Measurements from ENCODE around the gene NOP14.
"Not testable (repeated sequence)": the region's sequence is repeated elsewhere in the genome, so short reads cannot be mapped to it uniquely, and the experiment has no call there.

Gene NOP14

GRCh38 chr4:2942532-2943363 is 20.5 kb downstream of the NOP14 start:
- DNase-seq (ENCODE audit: low read depth in 1 of 2, low spot score in 1 of 2), result no peak

GRCh38 chr4:2942037-2942531 is 21.1 kb downstream of the NOP14 start:
- DNase-seq (ENCODE audit: low read depth in 1 of 2, low spot score in 1 of 2), result no peak

- no peak for DNase-seq (ENCODE audit: low read depth in 1 of 2, low spot score in 1 of 2)
Measured at GRCh38 chr4:2941138-2942036, 21.8 kb downstream of the NOP14 start.

DNA sequence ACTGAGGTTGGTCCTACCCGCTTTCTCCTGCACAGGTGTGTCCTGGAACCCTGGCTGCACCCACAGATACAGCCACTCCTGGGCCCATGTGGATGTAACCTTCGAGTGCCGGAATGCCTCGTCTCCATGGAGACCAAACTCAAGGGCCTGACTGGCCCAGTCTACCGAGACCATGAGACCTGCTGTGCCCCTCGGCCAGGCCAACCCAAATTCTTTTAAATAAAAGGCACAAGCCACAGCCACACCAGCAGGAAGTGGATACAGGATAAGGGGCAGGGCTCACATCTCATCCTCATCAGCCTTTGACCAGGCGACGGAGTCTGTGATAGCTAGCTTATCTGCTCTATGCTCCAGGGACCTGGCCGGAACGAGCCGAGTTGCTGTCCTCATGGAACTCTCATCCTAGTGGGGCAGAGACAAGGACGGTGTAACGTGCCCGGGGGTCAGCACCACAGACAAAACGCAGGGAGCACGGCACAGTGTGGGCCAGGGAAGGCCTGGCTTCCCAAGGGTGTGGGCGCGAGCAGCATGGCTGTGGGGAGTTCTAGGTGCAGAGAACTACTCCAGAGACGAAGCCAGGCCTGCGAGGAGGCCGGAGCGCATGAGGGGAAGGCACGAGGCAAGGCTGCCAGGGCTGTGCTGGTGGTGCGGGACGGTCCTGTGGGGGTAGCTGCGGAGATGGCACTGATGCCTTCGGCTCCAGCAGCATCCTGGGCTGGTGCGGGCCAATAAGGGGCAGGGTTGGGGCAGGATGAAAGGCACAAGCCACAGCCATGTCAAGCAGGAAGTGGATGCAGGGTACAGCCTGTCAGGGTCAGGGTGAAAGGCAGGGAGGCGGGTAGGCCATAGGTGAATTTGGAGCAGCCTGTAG is 22.7 kb downstream of the NOP14 start:
- DNase-seq (ENCODE audit: low read depth in 1 of 2, low spot score in 1 of 2), result no peak

- no peak for DNase-seq (ENCODE audit: low read depth in 1 of 2, low spot score in 1 of 2)
Measured at GRCh38 chr4:2939383-2940243, 23.6 kb downstream of the NOP14 start.

- no peak for DNase-seq (ENCODE audit: low read depth in 1 of 2, low spot score in 1 of 2)
Measured at GRCh38 chr4:2938906-2939305, 24.3 kb downstream of the NOP14 start.

- DNase-seq (ENCODE audit: low read depth in 1 of 2, low spot score in 1 of 2), result not testable (repeated sequence)
Measured at GRCh38 chr4:2938411-2938810, 24.8 kb downstream of the NOP14 start.

DNA sequence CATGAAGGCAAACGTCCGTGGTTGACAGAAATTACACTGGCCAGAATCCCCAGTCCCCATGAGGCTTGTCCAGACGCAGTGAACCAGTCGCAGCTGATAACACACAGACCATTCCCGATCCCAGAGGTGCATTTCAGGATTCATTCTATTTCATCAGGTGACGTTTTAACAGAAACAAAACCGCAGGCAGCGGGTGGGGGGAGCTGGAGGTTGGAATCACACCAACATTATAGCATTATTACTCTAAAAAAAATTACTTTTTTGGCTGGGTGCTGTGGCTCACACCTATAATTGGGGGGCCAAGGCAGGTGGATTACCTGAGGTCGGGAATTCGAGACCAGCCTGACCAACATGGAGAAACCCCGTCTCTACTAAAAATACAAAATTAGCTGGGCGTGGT is 25.2 kb downstream of the NOP14 start:
- DNase-seq (ENCODE audit: low read depth in 1 of 2, low spot score in 1 of 2), result no peak

- DNase-seq (ENCODE audit: low read depth in 1 of 2, low spot score in 1 of 2), result no peak
Measured at GRCh38 chr4:2937146-2937857, 25.9 kb downstream of the NOP14 start.

DNA sequence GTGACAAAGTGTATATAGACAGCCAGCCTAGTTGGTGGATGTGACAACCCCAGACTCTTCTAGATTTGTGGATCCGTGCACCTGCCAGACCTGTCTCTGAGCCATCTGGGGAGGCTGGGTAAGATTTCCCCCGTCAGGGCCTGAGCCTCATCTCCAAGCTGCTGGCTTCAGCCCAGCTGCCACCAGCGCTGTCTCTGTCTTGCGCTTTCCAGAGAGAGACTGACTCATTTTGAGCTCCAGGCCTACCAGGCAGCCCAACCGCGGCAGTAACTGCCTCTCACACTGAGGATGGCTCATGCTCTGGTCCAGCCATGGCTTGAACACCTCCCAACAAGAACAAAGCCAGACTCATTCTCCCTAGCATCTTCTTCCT is 26.4 kb downstream of the NOP14 start:
- no peak for DNase-seq (ENCODE audit: low read depth in 1 of 2, low spot score in 1 of 2)

DNA sequence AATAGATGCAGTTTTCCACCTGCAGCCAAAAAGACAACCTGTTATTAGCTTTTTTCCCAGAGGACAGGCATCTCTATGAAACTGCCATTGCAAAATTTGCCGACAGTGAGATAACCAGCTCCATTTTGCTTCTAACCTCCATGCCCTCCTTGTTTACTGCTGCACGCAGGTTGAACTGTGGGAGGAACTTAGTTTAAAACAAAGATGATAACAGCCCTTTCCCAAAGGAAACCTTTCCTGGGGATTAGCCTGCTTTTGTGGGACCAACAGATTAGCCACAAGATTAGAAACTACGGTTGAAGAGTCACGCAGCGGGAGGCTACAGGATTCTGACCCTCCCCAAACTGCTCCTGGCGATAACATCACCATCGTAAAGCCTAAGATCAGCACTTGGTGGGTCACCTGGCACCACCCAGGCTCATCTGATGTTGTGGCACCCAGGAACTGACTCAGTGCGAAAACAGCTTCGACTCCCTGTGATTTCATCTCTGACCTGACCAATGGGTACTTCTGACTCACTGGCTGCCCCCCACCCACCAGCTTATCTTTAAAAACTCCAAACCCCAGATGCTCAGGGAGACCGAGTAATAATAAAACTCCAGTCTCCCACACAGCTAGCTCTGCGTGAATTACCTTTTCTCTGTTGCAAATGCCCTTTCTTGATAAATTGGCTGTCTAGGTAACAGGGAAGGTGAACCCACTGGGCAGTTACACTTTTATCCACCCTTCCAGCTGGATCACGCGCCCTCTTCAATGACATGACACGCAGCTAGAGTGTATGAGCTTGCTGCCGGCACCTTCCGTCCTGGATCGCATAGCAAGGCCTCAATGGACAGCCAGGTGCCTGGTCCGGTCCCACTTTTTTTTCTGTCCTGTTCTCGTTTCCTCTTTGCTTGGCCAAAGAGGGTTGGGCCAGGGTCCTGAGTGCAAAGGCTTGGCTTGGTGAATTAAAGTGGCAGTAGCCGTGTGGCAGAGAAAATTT is 27.2 kb downstream of the NOP14 start:
- DNase-seq (ENCODE audit: low read depth in 1 of 2, low spot score in 1 of 2), result peak in 1 of 2 donors; percentile 64

- peak; percentile 92 to 96 for DNase-seq (ENCODE audit: low read depth in 1 of 2, low spot score in 1 of 2)
Measured at GRCh38 chr4:2934813-2935761, 28.1 kb downstream of the NOP14 start.

DNA sequence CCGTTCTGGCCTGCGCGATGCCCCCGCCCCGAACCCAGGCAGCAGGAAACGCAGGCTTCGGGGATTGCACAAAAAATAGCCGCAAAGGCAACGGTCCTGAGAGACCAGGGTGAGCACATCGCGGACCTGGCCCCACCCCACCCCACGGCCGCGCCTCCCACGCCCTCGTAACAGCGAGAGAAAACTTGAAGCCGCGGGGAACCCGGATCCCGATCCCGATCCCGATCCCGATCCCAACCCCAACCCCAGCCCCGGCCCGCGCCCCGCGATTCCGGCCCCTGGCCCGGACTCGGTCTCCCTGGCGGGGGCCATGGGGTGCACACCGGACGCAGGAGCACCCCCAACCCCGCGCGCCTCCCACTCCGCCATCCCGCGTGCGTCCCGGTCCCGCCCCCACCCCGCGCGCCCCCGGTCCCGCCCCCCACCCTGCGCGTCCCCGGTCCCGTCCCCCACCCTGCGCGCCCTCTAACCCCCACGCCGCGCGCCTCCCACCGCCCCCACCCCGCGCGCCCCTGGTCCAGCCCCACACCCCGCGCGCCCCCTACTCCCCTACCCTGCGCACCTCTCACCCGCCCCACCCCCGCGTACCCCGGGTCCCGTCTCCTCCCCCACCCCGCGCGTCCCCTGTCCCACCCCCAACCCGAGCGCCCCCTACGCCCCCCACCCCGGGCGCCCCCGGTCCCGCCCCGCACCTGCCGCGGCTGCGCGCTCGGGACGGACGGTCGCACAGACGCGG is 29.0 kb downstream of the NOP14 start:
- DNase-seq (ENCODE audit: low read depth in 1 of 2, low spot score in 1 of 2), result no peak

DNA sequence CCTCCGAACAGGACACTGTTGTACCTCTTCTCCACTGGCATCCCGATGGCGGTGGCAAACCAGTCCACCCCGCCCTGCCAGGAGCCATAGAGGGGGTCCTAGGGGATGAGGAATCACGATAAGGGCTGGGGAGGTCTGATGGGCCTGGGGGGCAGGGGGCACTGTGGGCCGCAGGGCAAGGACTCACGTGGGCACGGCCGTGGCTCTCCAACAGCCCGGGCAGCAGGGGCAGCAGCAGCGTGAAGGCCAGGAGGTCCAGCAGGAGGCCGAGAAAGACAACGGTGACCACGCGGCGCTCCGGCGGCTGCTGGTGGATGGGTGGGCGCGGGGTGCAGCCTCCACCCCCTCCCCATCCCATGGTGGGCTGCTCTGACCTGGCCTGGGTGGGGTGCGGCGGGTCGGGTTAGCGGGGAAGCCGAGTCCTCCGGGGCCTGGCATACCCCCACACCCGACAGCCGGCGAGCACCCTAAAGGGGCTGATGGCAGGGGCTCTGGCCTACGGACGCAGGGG is 29.6 kb downstream of the NOP14 start:
- DNase-seq (ENCODE audit: low read depth in 1 of 2, low spot score in 1 of 2), result no peak

- no peak for DNase-seq (ENCODE audit: low read depth in 1 of 2, low spot score in 1 of 2)
Measured at GRCh38 chr4:2932951-2933565, 30.1 kb downstream of the NOP14 start.
